Choroid plexus epithelial cell (primary cell): ENCODE results near the gene ESRRB.

Source experiments
- DNase-seq: peaks from one replicate; pipeline ENCODE4 v3.0.0-alpha.2; 2010; ENCODE audit warnings: low read depth
- H3K4me3 ChIP-seq: 2 replicates; pipeline ENCODE4 v1.5.1; 2011; ENCODE audit warnings: low read depth, mild to moderate bottlenecking, control low read depth, low read length, moderate library complexity
- CTCF ChIP-seq: conservative IDR thresholded peaks from 2 replicates; pipeline ENCODE4 v1.5.1; 2011; ENCODE audit warnings: low read depth, mild to moderate bottlenecking, control low read depth, inconsistent platforms, low read length, moderate library complexity

The ESRRB gene

DNA sequence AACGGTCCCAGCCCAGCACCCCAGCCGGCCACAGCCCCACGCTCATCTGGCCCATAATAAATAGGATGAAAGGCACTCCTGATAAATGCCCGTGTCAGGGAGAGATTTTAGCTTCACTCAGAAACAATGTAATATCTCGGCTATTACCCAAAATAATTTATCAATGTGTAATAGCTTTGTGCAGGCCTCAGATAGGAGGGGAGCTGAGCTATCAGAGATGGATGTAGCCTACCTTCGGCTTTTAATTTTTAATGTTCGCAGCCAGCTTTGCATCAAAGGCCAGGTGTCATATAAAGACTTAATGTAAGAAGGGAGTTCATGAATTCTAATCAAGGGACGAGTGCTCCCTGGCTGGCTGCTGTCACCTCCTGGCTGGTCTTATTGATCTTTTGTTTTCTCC lies 171.9 kb downstream of the ESRRB start:
- H3K4me3 ChIP-seq, result no peak overlapping the region
- no peak for DNase-seq

GRCh38 chr14:76550534-76550933 lies 174.6 kb downstream of the ESRRB start:
- DNase-seq, result no peak
- H3K4me3 ChIP-seq, result no peak overlapping the region
- TF ChIP-seq CTCF, result no peak

More for the DNA sequence above, 171.9 kb downstream of the ESRRB start:
- TF ChIP-seq CTCF, result no peak

DNA sequence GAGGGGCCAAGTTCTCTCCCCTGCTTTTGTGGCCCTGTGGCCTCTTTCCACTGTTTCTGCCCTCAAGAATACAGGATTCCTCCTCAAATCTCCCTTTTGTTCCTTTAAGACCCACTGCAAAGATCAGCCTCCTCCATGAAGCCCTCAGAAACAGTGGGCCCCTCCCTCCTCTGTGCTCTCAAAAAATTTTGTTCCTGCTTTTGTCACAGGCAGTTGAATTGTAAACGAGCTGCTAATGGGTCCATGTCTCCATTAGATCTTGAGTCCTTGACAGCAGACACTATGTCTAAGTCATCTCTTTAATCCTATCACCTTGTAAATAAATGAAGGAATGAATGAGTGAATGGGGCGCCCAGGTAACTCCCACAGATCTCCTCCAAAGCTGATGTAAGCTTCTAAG lies 175.2 kb downstream of the ESRRB start:
- TF ChIP-seq CTCF, result no peak
- no peak overlapping the region for H3K4me3 ChIP-seq
- no peak for DNase-seq
